SK-N-MC (cell line): ENCODE data around the gene CDC16.

Experiments
- EZH2 ChIP-seq: fragments of 200-600 bp; sonication (generic); IDR thresholded peaks from one replicate; pipeline ENCODE4 v1.6.1; 2017; ENCODE audit warnings: antibody characterized with exemption
- POLR2AphosphoS5 ChIP-seq: IDR thresholded peaks from 2 replicates; pipeline ENCODE4 v1.6.1; 2012; ENCODE audit warnings: mild to moderate bottlenecking, low read depth, low read length, borderline replicate concordance

- no peak for TF ChIP-seq POLR2AphosphoS5
- no peak for TF ChIP-seq EZH2
These were observed 80.5 kb downstream of the CDC16 start for GRCh38 chr13:114315074-114315785.
